Activated CD4-positive, alpha-beta T cell treated with anti-CD3 and anti-CD28 coated beads, Interleukin-2, amount 50 U/mL, for 4 hours (primary cell): ENCODE results near the gene RIPPLY2.
"Not testable (repeated sequence)": the region's sequence is repeated elsewhere in the genome, so short reads cannot be mapped to it uniquely, and the experiment has no call there.

Experiments
- DNase-seq, 2 experiments: peaks; one replicate each; pipeline ENCODE4 v3.0.0-alpha.2; 2020

RIPPLY2 gene, protein sequence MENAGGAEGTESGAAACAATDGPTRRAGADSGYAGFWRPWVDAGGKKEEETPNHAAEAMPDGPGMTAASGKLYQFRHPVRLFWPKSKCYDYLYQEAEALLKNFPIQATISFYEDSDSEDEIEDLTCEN

DNA sequence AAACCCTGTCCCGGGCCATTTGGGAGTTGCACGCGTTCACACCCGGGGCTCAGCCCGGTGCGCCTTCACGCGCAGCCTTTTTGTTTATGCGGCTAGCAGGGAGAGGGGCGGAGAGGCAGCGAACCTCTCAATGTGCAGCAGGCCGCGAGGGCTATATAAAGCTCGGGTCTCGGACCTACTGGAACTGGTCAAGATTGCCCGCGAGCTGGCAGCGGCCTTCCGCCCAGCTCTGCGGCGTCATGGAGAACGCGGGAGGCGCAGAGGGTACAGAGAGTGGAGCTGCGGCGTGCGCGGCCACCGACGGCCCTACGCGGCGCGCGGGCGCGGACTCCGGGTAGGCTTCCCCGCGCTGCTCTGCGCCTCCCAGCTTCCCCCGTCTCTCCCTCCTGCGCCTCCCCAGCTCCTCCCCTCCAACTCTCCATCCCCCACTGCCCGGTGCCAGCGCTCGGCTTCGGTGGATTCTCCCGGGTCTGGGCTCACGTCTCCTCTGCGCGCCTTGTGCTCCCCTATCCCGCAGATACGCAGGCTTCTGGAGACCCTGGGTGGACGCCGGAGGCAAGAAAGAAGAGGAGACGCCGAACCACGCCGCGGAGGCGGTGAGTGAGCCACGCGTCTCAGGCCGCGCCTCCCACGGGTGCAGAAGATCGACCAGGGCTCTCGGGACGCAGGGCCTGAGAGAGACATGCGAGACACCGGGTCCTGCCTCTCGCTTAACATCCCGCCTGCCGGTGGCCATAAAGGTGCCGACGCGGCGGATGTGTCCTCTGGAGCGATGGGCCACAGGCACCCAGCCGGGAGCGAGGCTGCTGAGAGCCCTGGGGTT lies at the start of gene RIPPLY2:
Gene RIPPLY2, plus strand, starts transcription at position 183 of the 823 bp plus-strand sequence. Its CDS starts 57 bp downstream, at position 240.
- no peak for DNase-seq

DNA sequence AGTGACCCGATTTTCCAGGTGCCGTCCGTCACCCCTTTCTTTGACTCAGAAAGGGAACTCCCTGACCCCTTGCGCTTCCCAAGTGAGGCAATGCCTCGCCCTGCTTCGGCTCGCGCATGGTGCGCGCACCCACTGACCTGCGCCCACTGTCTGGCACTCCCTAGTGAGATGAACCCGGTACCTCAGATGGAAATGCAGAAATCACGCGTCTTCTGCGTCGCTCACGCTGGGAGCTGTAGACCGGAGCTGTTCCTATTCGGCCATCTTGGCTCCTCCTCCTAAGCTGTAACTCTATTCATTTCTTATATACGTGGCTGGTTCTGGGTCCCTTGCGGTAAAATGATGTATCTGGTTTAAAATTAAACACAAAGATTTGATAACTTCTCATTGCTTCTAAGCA lies 49.7 kb upstream of the RIPPLY2 start:
- not testable (repeated sequence) for DNase-seq

- no peak for DNase-seq
These were observed 48.3 kb upstream of the RIPPLY2 start for GRCh38 chr6:83804886-83805285.

- no peak for DNase-seq
These were observed 45.2 kb upstream of the RIPPLY2 start for GRCh38 chr6:83808005-83808404.

DNA sequence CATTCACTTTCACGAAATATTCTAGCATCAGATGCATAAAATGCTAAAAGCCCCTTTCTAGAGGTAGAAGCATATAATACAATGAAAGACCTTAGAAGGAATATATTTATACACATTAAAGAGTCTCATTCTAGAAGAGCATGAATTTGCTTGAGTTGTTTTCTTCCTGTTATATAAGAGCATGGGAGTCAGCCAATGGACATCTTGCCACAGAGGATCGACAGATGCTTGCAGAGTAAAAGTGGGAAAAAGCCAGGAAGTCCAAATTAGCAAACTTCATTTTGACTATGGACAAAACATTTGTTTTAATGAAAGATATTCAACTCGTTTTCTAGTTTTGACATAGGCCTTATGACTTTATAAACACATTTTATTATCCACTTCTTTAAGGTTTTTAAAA lies 44.2 kb upstream of the RIPPLY2 start:
- DNase-seq = no peak

DNA sequence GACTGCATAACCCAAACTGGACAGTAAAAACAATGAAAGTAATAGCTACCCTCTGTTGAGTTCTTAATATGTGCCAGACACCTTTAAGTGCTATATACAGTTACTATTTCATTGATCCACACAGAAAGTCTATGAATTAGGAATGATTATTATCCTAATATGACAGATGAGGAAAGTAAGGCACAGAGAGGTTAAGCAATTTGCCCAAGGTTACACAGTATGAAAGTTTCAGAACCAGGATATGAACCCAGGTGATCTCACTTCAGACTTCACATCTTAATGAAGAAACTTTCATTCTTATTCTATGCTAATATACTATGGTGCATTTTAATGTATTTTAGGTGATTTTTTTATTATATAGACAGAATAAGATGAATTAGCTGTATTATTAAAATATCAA lies 40.6 kb upstream of the RIPPLY2 start:
- no peak for DNase-seq

- DNase-seq = no peak
These were observed 37.4 kb upstream of the RIPPLY2 start for GRCh38 chr6:83815631-83816272.

DNA sequence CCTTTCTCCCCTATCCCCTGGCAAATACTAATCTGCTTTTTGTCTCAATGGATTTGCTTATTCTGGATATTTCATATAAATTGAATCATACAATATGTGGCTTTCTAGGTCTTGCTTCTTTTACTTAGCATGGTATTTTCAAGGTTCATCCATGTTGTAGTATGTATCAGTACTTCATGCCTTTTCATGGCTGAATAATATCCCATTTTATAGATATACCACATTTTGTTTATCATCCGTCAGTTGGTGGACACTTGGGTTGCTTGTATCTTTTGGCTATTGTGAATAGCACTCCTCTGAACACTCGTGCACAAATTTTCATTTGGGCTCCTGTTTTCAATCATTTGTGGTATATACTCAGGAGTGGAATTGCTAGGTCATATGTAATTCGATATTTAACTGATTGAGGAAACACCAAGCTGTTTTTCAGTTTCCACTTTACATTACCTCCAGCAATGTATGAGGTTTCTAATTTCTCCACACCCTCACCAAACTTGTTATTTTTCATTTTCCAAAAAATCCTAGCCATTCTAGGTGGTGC lies 30.5 kb upstream of the RIPPLY2 start:
- DNase-seq = no peak

DNA sequence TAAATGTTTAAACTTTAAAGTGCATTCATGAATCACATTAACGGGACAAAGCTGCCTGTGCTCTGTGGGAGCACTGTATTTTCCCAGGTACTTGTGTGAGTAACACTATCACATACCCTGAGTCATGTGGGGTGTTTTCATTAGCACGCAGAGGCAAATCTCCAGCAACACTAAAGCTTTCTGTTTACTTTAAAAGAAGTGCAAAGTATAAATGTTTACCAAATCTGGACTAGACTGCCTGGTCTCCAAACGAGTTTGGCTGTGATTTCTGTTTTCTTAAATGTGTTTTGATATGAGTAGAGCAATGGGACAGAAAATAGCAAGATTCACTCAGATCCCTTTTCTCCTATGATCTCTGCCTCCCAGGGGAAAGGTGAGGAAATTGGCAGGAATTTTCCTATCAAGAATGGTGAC lies 28.8 kb upstream of the RIPPLY2 start:
- no peak for DNase-seq

DNA sequence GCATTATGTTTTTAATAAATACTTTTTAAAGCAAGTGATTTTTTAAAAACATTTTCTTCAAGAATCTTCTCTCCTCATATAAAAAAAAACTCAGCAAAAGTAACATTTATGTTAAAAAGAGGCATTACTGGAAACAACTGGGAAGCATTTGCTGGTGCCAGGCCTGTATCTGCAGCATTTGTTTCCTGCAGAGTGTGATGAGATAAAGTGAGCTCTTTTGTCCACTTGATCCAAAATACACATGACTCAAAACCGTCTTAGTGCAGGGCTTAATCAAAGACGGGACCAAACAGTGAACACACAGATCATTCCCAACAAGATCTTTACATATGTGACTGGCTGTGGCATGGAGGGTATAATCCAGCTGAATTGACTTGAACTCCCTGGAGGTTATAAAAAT lies 28.3 kb upstream of the RIPPLY2 start:
- DNase-seq = no peak

DNA sequence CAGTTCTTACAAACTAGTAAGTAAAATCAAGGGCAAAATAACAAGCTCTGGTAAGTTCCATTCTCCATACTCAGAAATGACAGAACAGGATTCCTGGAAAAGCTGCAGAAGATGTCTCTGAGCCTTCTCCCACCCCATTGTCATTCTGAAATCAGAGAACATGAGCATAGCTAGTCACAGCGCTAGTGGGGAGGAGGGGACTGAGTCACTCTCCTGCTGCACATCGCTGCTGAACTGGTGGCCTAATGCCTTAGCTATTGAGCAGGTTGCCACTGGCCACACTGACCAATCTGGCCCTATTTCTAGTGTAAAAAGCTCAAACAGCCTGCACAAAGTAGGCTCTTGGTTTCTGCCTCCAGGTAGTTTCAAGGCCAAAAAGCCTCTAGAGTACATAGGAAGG lies 26.1 kb upstream of the RIPPLY2 start:
- DNase-seq = no peak

GRCh38 chr6:83838727-83839126 lies 14.4 kb upstream of the RIPPLY2 start:
- no peak for DNase-seq

- no peak for DNase-seq
These were observed 9.0 kb upstream of the RIPPLY2 start for GRCh38 chr6:83844170-83844569.

- DNase-seq = no peak
These were observed 6.9 kb upstream of the RIPPLY2 start for GRCh38 chr6:83846291-83846690.

DNA sequence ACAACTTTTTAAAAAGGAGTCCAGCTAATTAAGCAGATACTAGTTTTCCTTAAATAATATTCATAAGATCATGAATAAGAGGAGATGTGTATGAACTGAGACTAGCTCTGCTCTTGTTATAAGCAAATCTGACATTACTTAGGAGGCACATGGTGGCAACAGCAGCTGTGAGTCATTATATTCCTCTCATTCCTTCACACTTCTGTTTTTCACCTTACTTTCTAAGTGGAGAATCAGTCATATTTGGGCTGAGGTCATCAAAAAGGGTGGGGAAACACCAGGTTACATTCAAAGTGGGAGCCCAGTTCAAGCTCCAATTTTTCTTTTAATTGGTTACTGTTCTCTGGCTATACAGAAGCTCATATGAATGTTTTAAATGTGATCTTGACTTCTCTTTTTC lies 6.0 kb upstream of the RIPPLY2 start:
- DNase-seq = no peak

DNA sequence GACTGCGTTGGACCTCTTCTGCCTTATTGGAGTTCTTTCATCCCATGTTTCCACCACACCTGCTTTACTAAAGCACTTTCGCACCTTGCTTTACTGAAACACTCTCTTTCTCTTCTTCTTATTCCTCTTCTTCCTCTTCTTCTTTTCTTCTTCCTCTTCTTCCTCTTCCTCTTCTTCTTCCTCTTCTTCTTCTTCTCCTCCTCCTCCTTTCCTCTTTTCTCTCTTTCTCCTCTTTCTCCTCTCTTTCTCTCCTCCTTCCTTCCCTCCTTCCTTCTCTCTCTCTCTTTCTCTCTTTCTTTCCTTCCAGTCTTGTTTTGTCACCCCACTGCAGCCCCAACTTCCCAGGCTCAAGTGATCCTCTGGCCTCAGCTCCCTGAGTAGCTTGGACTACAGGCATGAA lies 4.0 kb upstream of the RIPPLY2 start:
- no peak for DNase-seq

DNA sequence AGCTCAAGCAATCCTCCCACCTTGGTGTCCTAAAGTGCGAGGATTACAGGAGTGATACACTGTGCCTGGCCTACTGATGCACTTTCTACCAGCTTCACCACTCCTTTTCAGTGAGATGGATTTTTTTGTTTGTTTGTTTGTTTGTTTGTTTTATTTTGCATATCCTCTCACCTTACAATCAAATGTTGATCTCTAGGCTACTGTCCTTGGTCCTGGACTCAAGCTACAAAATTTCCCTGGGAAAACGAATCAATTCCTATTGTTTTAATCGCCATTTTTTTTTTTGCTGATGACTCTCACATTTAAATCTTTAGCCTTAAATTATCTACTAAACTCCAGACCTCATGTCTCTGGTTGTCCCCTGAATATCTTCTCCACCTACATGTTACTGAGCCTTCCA lies 3.5 kb upstream of the RIPPLY2 start:
- no peak for DNase-seq

DNA sequence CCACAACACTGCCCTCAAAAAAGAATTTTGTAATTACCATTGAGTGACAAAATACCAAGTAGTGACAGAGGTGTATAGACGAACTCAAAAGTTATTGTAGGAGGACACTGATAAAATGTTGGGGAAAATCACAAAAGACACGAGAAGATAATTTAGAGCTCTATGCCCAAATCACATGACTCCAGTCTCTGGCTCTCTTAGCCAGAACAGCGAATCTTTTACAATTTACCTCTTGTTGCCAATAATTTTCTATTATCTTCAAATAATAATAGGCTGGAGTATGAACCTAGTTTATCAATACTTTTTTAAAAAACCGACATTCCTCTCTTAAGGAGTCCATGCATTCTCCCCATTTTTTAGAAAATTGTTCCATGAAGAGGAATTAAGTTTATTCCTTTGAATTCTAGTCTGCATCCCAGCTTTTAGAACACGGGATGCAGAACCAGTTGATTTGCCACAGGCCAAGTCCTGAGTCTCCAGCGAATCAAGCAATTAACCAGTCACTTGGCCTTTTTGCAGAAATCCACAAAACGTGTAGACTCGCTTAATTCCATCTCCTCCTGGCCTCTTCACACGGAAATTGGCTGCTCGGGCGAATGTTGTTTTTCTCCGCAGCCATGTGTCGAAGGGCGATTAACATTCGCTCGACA lies 507 bp upstream of the RIPPLY2 start:
- no peak for DNase-seq

GRCh38 chr6:83854001-83854501 lies 891 bp downstream of the RIPPLY2 start:
- DNase-seq = no peak

- DNase-seq = no peak
These were observed 1.6 kb downstream of the RIPPLY2 start for GRCh38 chr6:83854766-83855165.

DNA sequence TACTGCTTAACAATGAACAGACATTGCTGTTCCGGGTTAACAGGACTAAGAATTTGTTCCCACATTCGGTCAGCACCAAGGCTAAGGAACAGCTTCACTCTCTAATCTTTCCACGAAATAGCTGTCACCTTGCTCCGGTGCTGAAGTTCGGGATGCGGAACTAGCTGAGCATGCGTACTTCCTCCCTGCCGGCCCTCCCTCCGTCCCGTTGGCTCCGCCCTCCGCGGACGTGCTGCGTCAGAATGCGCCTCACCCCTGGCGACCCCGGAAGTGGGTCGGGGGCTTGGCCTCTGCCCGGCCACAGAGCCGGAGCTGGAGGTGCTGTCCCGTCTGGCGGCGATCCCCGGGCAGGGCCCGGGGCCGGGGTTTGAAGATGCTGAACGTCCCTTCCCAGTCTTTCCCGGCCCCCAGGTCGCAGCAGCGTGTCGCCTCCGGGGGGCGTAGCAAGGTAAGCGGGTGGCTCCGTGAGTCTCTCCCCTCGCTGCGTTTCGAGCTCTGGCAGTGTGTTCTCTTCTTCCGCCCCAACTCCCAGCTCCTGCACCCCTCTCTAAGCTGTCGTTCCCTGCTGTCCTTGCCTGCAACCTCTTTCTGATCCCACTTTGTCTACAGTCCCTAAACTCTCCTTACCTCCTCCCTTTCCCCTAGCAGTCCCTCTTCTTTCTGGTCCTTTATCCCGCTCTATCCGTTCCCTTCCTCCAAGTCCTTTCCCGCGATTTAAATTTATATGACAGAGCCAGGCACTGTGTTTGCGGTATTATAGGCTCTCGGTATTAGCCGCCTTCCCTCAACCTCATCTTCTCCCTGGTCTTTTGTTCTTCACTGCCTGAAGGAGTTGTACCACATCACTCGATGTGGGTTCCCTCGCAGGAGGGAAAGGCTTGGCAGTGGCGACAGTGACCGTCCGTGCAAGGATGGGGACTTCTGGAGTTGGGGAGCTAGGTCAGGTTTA lies 6.5 kb downstream of the RIPPLY2 start, which contains the start of gene CYB5R4:
Gene CYB5R4, plus strand, starts transcription at position 280 of the 949 bp plus-strand sequence. Its CDS starts 94 bp downstream, at position 374.
- peak; percentile 90 for DNase-seq

DNA sequence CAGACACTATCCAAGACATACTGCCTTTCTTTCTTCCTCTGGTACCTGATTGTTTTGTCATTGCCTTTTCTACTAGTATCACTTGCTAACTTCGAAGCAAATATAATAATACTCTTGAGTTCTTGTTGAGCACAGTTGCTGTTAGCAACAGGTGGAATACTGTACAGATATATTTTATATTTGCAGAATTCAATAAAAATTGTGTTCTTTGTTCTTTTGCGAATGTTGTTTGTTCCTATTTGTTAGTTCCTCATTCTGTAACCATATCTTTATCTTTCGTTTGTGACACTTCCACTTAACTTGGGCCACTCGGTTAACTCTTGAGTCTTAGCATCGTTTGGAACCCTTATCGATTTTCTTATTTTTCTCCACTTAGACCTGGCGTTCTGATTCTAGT lies 7.2 kb downstream of the RIPPLY2 start:
- DNase-seq = no peak
